Measurements from ENCODE around the gene SCARF2.

The SCARF2 gene

GRCh38 chr22:20459862-20460261 is 22.2 kb upstream of the SCARF2 start:
- peaks cover 5% of the 10 kb centered on the region for H3K36me3 ChIP-seq (ENCODE audit: control insufficient read depth, insufficient read depth, low read length)
- DNase-seq (ENCODE audit: extremely low read depth, insufficient read length) = no peak
- no peaks in the 10 kb centered on the region for H3K27me3 ChIP-seq (replicated peaks; ENCODE audit: control insufficient read depth, insufficient read depth, low read length)
- TF ChIP-seq CTCF (IDR thresholded peaks at IDR 0.05; ENCODE audit: insufficient read depth, low read length, poor library complexity, severe bottlenecking) = no peak
- H3K4me3 ChIP-seq (replicated peaks; ENCODE audit: low read depth, low read length) = no peak overlapping the region

GRCh38 chr22:20459152-20459542 is 21.5 kb upstream of the SCARF2 start:
- no peak for DNase-seq (ENCODE audit: extremely low read depth, insufficient read length)
- no peak overlapping the region for H3K4me3 ChIP-seq (replicated peaks; ENCODE audit: low read depth, low read length)
- peaks cover 5% of the 10 kb centered on the region for H3K36me3 ChIP-seq (ENCODE audit: control insufficient read depth, insufficient read depth, low read length)
- no peaks in the 10 kb centered on the region for H3K27me3 ChIP-seq (replicated peaks; ENCODE audit: control insufficient read depth, insufficient read depth, low read length)
- TF ChIP-seq CTCF (IDR thresholded peaks at IDR 0.05; ENCODE audit: insufficient read depth, low read length, poor library complexity, severe bottlenecking) = no peak

GRCh38 chr22:20458530-20459151 is 21.0 kb upstream of the SCARF2 start:
- no peak overlapping the region for H3K4me3 ChIP-seq (replicated peaks; ENCODE audit: low read depth, low read length)
- H3K27me3 ChIP-seq (replicated peaks; ENCODE audit: control insufficient read depth, insufficient read depth, low read length) = no peaks in the 10 kb centered on the region
- no peak for TF ChIP-seq CTCF (IDR thresholded peaks at IDR 0.05; ENCODE audit: insufficient read depth, low read length, poor library complexity, severe bottlenecking)
- no peak for DNase-seq (ENCODE audit: extremely low read depth, insufficient read length)
- H3K36me3 ChIP-seq (ENCODE audit: control insufficient read depth, insufficient read depth, low read length) = peaks cover 5% of the 10 kb centered on the region

GRCh38 chr22:20457506-20458240 is 20.0 kb upstream of the SCARF2 start:
- TF ChIP-seq CTCF (IDR thresholded peaks at IDR 0.05; ENCODE audit: insufficient read depth, low read length, poor library complexity, severe bottlenecking) = no peak
- Histone ChIP-seq H3K4me3 (replicated peaks; ENCODE audit: low read depth, low read length) (no peak overlapping the region), H3K27me3 (replicated peaks; ENCODE audit: control insufficient read depth, insufficient read depth, low read length) (no peaks in the 10 kb centered on the region), H3K36me3 (ENCODE audit: control insufficient read depth, insufficient read depth, low read length) (peaks cover 5% of the 10 kb centered on the region)
- no peak for DNase-seq (ENCODE audit: extremely low read depth, insufficient read length)

GRCh38 chr22:20456722-20457076 is 19.1 kb upstream of the SCARF2 start:
- DNase-seq (ENCODE audit: extremely low read depth, insufficient read length) = no peak
- no peaks in the 10 kb centered on the region for H3K27me3 ChIP-seq (replicated peaks; ENCODE audit: control insufficient read depth, insufficient read depth, low read length)
- H3K36me3 ChIP-seq (ENCODE audit: control insufficient read depth, insufficient read depth, low read length) = peaks cover 5% of the 10 kb centered on the region
- no peak overlapping the region for H3K4me3 ChIP-seq (replicated peaks; ENCODE audit: low read depth, low read length)
- no peak for TF ChIP-seq CTCF (IDR thresholded peaks at IDR 0.05; ENCODE audit: insufficient read depth, low read length, poor library complexity, severe bottlenecking)
